Loucy (cell line): ENCODE data around the gene GCLM.

ENCODE experiments used
- H2AFZ ChIP-seq: fragments of 200-600 bp; sonication (generic); 2 replicates; pipeline ENCODE4 v1.6.0; 2016; ENCODE audit warnings: antibody characterized with exemption, mild to moderate bottlenecking, low read length, moderate library complexity
- H3F3A ChIP-seq: fragments of 200-600 bp; 2 replicates; pipeline ENCODE4 v1.6.0; 2016; ENCODE audit warnings: antibody characterized with exemption, low read depth, mild to moderate bottlenecking
- H3K27me3 ChIP-seq: fragments of 200-600 bp; sonication (generic); 2 replicates; pipeline ENCODE4 v1.6.1; 2014; ENCODE audit warnings: low read length, mild to moderate bottlenecking; ENCODE audit not compliant: insufficient read depth, poor library complexity, severe bottlenecking
- H3K36me3 ChIP-seq: fragments of 200-600 bp; sonication (generic); 2 replicates; pipeline ENCODE4 v1.6.1; 2016; ENCODE audit warnings: low read length; ENCODE audit not compliant: insufficient read depth
- H3K4me1 ChIP-seq: fragments of 200-600 bp; sonication (generic); 2 replicates; pipeline ENCODE4 v1.5.1; 2014; ENCODE audit warnings: low read length, mild to moderate bottlenecking; ENCODE audit not compliant: insufficient read depth, poor library complexity, severe bottlenecking
- H3K4me2 ChIP-seq: fragments of 200-600 bp; sonication (generic); 2 replicates; pipeline ENCODE4 v1.6.0; 2014; ENCODE audit warnings: antibody characterized with exemption, low read length, low read depth, mild to moderate bottlenecking; ENCODE audit not compliant: poor library complexity, severe bottlenecking
- H3K4me3 ChIP-seq: fragments of 200-600 bp; sonication (generic); 2 replicates; pipeline ENCODE4 v1.5.1; 2014; ENCODE audit warnings: low read length, mild to moderate bottlenecking, mixed read lengths; ENCODE audit not compliant: poor library complexity, severe bottlenecking
- H3K79me2 ChIP-seq: fragments of 200-600 bp; sonication (generic); 2 replicates; pipeline ENCODE4 v1.6.1; 2014; ENCODE audit warnings: low read length; ENCODE audit not compliant: insufficient read depth
- H3K9ac ChIP-seq: fragments of 200-600 bp; sonication (generic); 2 replicates; pipeline ENCODE4 v1.6.0; 2014; ENCODE audit warnings: mild to moderate bottlenecking, low read depth, low read length, moderate library complexity; ENCODE audit not compliant: poor library complexity, severe bottlenecking
- H3K9me2 ChIP-seq: fragments of 200-600 bp; sonication (generic); replicated peaks from 2 replicates; pipeline ENCODE4 v1.6.1; 2016; ENCODE audit warnings: low read depth, low read length, mixed read lengths
- H3K9me3 ChIP-seq: fragments of 200-600 bp; sonication (generic); 2 replicates; pipeline ENCODE4 v1.6.1; 2014; ENCODE audit warnings: mild to moderate bottlenecking, antibody characterized with exemption, low read length, low read depth; ENCODE audit not compliant: insufficient read depth
- H4K20me1 ChIP-seq: fragments of 200-600 bp; sonication (generic); 2 replicates; pipeline ENCODE4 v1.6.0; 2014; ENCODE audit warnings: antibody characterized with exemption, low read length, mild to moderate bottlenecking; ENCODE audit not compliant: insufficient read depth, poor library complexity, severe bottlenecking
- CTCF ChIP-seq: fragments of 200-600 bp; sonication (generic); conservative IDR thresholded peaks from 2 replicates; pipeline ENCODE4 v1.5.1; 2014; ENCODE audit warnings: mild to moderate bottlenecking, antibody characterized with exemption, low read length
- EZH2phosphoT487 ChIP-seq: fragments of 200-600 bp; IDR thresholded peaks from 2 replicates; pipeline ENCODE4 v1.6.1; 2018; ENCODE audit warnings: antibody characterized with exemption, mild to moderate bottlenecking, moderate library complexity, borderline replicate concordance

The GCLM gene

DNA sequence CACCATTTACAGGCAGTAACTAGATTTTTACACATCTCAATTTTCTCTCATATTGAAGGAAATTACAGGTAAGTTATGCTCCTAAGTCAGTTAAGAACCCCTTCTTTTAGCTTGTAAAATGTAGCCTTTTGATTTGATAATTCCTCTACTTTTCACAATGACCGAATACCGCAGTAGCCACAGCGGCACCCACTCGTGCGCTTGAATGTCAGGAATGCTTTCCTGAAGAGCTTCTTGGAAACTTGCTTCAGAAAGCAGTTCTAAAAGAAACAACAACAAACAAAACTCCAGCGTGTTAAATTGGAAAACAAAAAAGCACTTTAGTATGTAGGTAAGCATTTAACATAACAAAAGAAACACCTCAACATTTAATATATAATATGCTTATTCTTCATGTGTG, 20.3 kb downstream of the GCLM start:
- H3K9me3 ChIP-seq: no peaks in the 10 kb centered on the region
- H3K4me2 ChIP-seq: no peak overlapping the region
- H3K9me2 ChIP-seq: no peaks in the 10 kb centered on the region
- H4K20me1 ChIP-seq: no peaks in the 10 kb centered on the region
- peaks cover 29% of the 10 kb centered on the region for H3K36me3 ChIP-seq
- H2AFZ ChIP-seq: no peak overlapping the region
- no peaks in the 10 kb centered on the region for H3F3A ChIP-seq
- no peaks in the 10 kb centered on the region for H3K27me3 ChIP-seq
- H3K4me1 ChIP-seq: no peaks in the 10 kb centered on the region
- H3K9ac ChIP-seq: no peak overlapping the region
- no peak overlapping the region for H3K4me3 ChIP-seq
- H3K79me2 ChIP-seq: no peaks in the 10 kb centered on the region
- TF ChIP-seq CTCF: no peak

- Histone ChIP-seq H3K9me2 (no peaks in the 10 kb centered on the region), H3K9me3 (no peaks in the 10 kb centered on the region), H3K79me2 (peaks cover 22% of the 10 kb centered on the region), H3K4me1 (peaks cover 9% of the 10 kb centered on the region), H3K4me3 (no peak overlapping the region), H2AFZ (no peak overlapping the region), H3K4me2 (no peak overlapping the region), H3K9ac (no peak overlapping the region), H3K36me3 (peaks cover 3% of the 10 kb centered on the region; the same call in 1 of the 2 replicates), H3F3A (no peaks in the 10 kb centered on the region), H4K20me1 (peaks cover 16% of the 10 kb centered on the region), H3K27me3 (no peaks in the 10 kb centered on the region)
- no peak for TF ChIP-seq CTCF
- no peak for TF ChIP-seq EZH2phosphoT487
These were observed 27.0 kb downstream of the GCLM start for GRCh38 chr1:93882269-93882668.

DNA sequence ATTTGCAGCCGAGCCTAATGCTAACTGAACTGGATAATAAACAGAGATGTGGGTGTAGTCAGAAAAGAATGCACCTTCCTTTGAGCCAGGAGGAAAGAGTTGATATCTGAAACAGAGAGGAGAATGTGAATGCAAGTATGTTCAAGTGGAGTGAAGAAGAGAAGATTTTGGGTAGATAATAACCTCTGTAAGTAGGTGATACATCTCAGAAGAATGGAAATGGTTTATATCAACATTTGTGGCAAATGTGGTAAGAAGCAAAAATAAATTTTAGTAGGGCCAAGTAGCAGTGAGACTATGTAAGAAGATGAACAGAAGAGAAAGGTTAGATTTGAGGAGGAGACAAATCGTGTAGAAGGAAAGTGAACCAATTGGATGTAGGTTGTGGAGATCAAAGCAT, 28.5 kb downstream of the GCLM start:
- H3K4me2 ChIP-seq: no peak overlapping the region
- no peaks in the 10 kb centered on the region for H3K9me3 ChIP-seq
- peaks cover 37% of the 10 kb centered on the region for H3K79me2 ChIP-seq
- H3K36me3 ChIP-seq: peaks cover 11% of the 10 kb centered on the region; the same call in 1 of the 2 replicates
- peaks cover 24% of the 10 kb centered on the region for H3K4me1 ChIP-seq
- TF ChIP-seq CTCF (no peak), EZH2phosphoT487 (no peak)
- H3F3A ChIP-seq: no peaks in the 10 kb centered on the region
- H3K4me3 ChIP-seq: no peak overlapping the region
- H2AFZ ChIP-seq: no peak overlapping the region
- H3K9me2 ChIP-seq: no peaks in the 10 kb centered on the region
- no peaks in the 10 kb centered on the region for H3K27me3 ChIP-seq
- peaks cover 31% of the 10 kb centered on the region for H4K20me1 ChIP-seq
- H3K9ac ChIP-seq: no peak overlapping the region
